Endothelial cell (in vitro differentiated cells): ENCODE measurements around the gene TBX4. TPM values are rescaled to one million over a fixed set of nuclear protein-coding genes. Genes with fewer than 3 reads are reported as not detected.
A peak's percentile ranks its signal among the peaks of the same experiment; 100 is the strongest.

Source experiments
- DNase-seq: peaks from one replicate; pipeline ENCODE4 v3.0.0; 2021; ENCODE audit warnings: low spot score
- H3K27ac Mint-ChIP-seq: one replicate; pipeline ENCODE4 v1.8.0; 2021; ENCODE audit warnings: mixed read lengths, inconsistent platforms; ENCODE audit not compliant: unreplicated experiment
- H3K27me3 Mint-ChIP-seq: one replicate; pipeline ENCODE4 v1.8.0; 2021; ENCODE audit warnings: mild to moderate bottlenecking, moderate library complexity, mixed read lengths, inconsistent platforms; ENCODE audit not compliant: unreplicated experiment
- H3K36me3 Mint-ChIP-seq: one replicate; pipeline ENCODE4 v1.8.0; 2021; ENCODE audit warnings: mild to moderate bottlenecking, low read depth, mixed read lengths, inconsistent platforms; ENCODE audit not compliant: unreplicated experiment
- H3K4me1 Mint-ChIP-seq: one replicate; pipeline ENCODE4 v1.8.0; 2021; ENCODE audit warnings: mild to moderate bottlenecking, mixed read lengths, inconsistent platforms; ENCODE audit not compliant: unreplicated experiment
- H3K4me3 Mint-ChIP-seq: one replicate; pipeline ENCODE4 v1.8.0; 2021; ENCODE audit warnings: mild to moderate bottlenecking, mixed read lengths, inconsistent platforms; ENCODE audit not compliant: unreplicated experiment
- H3K9me3 Mint-ChIP-seq: one replicate; pipeline ENCODE4 v1.8.0; 2021; ENCODE audit warnings: mixed read lengths, inconsistent platforms; ENCODE audit not compliant: unreplicated experiment
- CTCF ChIP-seq: fragments of 200-600 bp; sonication (generic); IDR thresholded peaks from one replicate; pipeline ENCODE4 v1.5.0; 2021; ENCODE audit warnings: antibody characterized with exemption; ENCODE audit not compliant: unreplicated experiment
- total RNA-seq: library from RNA; stranded (reverse); fragmentation: NEBNext Ultra II Directional; extraction: Animal tissue kit (Norgen Biotek cat#: 25700); gene quantifications from one replicate; pipeline ENCODE4 v1.2.1, GENCODE V29; 2021; ENCODE audit not compliant: unreplicated experiment

Gene TBX4
- total RNA-seq, 1 donor from 2014 or later = 1.1 TPM

DNA sequence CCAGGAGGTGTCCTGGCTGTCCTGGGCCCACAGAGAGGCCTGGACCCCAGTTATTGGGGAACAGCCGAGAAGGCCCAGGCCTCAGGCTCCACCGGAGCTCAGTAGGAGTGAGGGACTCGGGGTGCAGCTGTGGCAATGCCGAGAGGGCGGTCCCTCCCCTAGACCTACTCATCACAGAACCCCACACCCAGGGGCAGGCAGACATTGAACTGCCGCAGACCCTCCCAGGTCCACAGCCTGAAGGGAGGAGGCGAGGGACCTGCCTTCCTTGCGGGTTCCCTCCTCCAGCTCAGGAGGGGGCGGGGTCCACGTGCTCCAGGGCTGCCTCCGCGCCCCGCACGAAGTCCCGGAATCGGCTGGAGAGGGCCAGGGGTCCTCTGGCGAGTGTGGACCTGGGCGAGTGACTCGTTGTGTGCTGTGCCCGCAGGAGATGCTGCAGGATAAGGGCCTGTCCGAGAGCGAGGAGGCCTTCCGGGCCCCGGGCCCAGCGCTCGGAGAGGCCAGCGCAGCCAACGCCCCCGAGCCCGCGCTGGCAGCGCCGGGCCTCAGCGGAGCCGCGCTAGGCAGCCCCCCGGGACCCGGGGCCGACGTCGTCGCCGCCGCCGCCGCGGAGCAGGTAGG lies 3.9 kb downstream of the TBX4 start:
- no peak for TF ChIP-seq CTCF
- Mint-ChIP-seq H3K4me1 (peaks cover 46% of the 10 kb centered on the region), H3K36me3 (peaks cover 7% of the 10 kb centered on the region), H3K4me3 (no peak overlapping the region), H3K9me3 (peaks cover 3% of the 10 kb centered on the region), H3K27me3 (peaks cover 54% of the 10 kb centered on the region), H3K27ac (no peak overlapping the region)
- DNase-seq = no peak

DNA sequence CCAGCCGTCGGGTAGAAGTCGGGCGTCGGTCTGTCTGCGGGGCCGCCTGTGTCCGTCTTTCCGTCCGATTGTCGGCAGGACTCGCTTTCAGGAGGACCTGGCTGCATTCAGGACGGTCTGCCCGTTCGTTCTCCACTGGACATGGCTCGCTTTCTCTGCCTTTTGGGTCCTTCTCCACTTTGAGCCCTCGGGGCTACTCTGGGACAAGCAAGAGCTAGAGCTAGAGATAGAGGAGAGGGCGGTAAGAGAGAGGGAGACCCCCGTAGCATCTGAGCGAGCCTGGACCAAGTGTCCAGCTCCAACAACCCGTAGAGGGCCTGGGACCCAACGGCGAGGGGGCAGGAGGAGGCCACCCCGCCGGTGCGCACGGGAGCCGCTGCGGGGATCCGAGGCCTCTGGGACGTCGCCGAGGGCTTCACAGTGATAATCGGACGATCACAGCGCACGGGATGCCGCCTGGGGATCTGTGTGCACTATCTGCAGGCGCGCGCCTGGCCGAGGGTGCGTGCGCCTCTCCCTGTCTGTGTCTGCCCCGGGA lies 4.5 kb downstream of the TBX4 start:
- H3K4me1 Mint-ChIP-seq = peaks cover 48% of the 10 kb centered on the region
- no peak for TF ChIP-seq CTCF
- peaks cover 7% of the 10 kb centered on the region for H3K36me3 Mint-ChIP-seq
- peaks cover 59% of the 10 kb centered on the region for H3K27me3 Mint-ChIP-seq
- H3K9me3 Mint-ChIP-seq = peaks cover 3% of the 10 kb centered on the region
- H3K27ac Mint-ChIP-seq = no peak overlapping the region
- H3K4me3 Mint-ChIP-seq = no peak overlapping the region
- no peak for DNase-seq

DNA sequence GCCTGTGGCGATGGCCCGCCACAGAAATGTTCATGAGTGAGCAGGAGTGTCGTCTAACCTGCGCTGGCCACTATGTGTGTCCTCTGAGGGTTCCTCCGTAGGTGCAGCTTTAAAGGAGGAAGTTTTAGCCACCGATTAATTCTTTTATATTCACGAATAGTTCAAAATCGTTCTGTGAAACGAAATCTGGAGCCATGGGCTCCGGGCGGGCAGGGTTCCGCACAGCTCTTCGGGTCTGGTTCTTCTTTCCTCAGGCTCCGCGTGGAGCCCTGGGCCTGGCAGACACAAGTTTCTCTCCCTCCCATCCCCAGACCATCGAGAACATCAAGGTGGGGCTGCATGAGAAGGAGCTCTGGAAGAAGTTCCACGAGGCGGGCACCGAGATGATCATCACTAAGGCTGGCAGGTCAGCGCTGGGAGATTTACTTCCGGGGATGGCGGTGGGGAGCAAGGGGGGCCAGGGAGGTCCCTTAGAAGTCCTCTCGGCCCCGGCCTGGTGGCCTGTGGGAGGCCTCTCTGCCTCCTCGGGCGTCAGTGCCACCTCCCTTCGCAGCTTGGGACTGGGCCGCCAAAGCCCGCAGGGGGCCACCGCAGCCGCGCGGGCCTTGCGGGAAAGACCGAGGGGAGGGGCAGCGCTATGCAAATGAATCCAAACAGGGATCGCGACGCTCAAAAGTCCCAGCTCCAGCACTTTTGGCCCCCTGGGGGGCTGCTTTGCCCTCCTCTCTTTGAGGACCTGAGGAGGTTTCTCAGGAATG lies 5.2 kb downstream of the TBX4 start:
- H3K4me1 Mint-ChIP-seq = peaks cover 49% of the 10 kb centered on the region
- H3K9me3 Mint-ChIP-seq = peaks cover 3% of the 10 kb centered on the region
- peak overlapping the region; percentile 33 for H3K4me3 Mint-ChIP-seq

GRCh38 chr17:61458000-61458399 lies 5.8 kb downstream of the TBX4 start:
- Mint-ChIP-seq H3K27ac (no peak overlapping the region), H3K27me3 (peaks cover 60% of the 10 kb centered on the region), H3K9me3 (peaks cover 3% of the 10 kb centered on the region), H3K36me3 (peaks cover 11% of the 10 kb centered on the region), H3K4me3 (no peak overlapping the region), H3K4me1 (peaks cover 50% of the 10 kb centered on the region)
- TF ChIP-seq CTCF = no peak
- DNase-seq = no peak

More for the DNA sequence above, 5.2 kb downstream of the TBX4 start:
- no peak for TF ChIP-seq CTCF
- Mint-ChIP-seq H3K36me3 (peaks cover 7% of the 10 kb centered on the region), H3K27me3 (peaks cover 59% of the 10 kb centered on the region), H3K27ac (no peak overlapping the region)
- no peak for DNase-seq
